Measurements from ENCODE around the gene FILIP1.

Gene FILIP1

GRCh38 chr6:75472885-75473284 is 20.7 kb downstream of the FILIP1 start:
- no peak for DNase-seq (ENCODE audit: low read depth)
- in situ Hi-C loops (cut with HindIII; ENCODE audit: low sequenced_read_pairs) = no loop called here
- H3K4me3 ChIP-seq (ENCODE audit: low read depth, low read length) = no peak overlapping the region
- no peak for TF ChIP-seq CTCF (IDR thresholded peaks at IDR 0.05; ENCODE audit: low read depth, low read length, missing control alignments)

GRCh38 chr6:75467966-75468365 is 25.6 kb downstream of the FILIP1 start:
- H3K4me3 ChIP-seq (ENCODE audit: low read depth, low read length) = no peak overlapping the region
- no peak for TF ChIP-seq CTCF (IDR thresholded peaks at IDR 0.05; ENCODE audit: low read depth, low read length, missing control alignments)
- in situ Hi-C loops (cut with HindIII; ENCODE audit: low sequenced_read_pairs) = no loop called here
- DNase-seq (ENCODE audit: low read depth) = no peak

- H3K4me3 ChIP-seq (ENCODE audit: low read depth, low read length) = no peak overlapping the region
- in situ Hi-C loops (cut with HindIII; ENCODE audit: low sequenced_read_pairs) = no loop called here
- no peak for DNase-seq (ENCODE audit: low read depth)
- no peak for TF ChIP-seq CTCF (IDR thresholded peaks at IDR 0.05; ENCODE audit: low read depth, low read length, missing control alignments)
Observed at GRCh38 chr6:75467284-75467683, 26.3 kb downstream of the FILIP1 start.

GRCh38 chr6:75466636-75467035 is 27.0 kb downstream of the FILIP1 start:
- no peak for TF ChIP-seq CTCF (IDR thresholded peaks at IDR 0.05; ENCODE audit: low read depth, low read length, missing control alignments)
- in situ Hi-C loops (cut with HindIII; ENCODE audit: low sequenced_read_pairs) = no loop called here
- no peak for DNase-seq (ENCODE audit: low read depth)
- no peak overlapping the region for H3K4me3 ChIP-seq (ENCODE audit: low read depth, low read length)

GRCh38 chr6:75463908-75464307 is 29.7 kb downstream of the FILIP1 start:
- no peak overlapping the region for H3K4me3 ChIP-seq (ENCODE audit: low read depth, low read length)
- TF ChIP-seq CTCF (IDR thresholded peaks at IDR 0.05; ENCODE audit: low read depth, low read length, missing control alignments) = no peak
- in situ Hi-C loops (cut with HindIII; ENCODE audit: low sequenced_read_pairs) = no loop called here
- DNase-seq (ENCODE audit: low read depth) = no peak

- in situ Hi-C loops (cut with HindIII; ENCODE audit: low sequenced_read_pairs) = no loop called here
- no peak for DNase-seq (ENCODE audit: low read depth)
- no peak for TF ChIP-seq CTCF (IDR thresholded peaks at IDR 0.05; ENCODE audit: low read depth, low read length, missing control alignments)
- H3K4me3 ChIP-seq (ENCODE audit: low read depth, low read length) = no peak overlapping the region
Observed at GRCh38 chr6:75463061-75463460, 30.5 kb downstream of the FILIP1 start.

GRCh38 chr6:75460681-75461080 is 32.9 kb downstream of the FILIP1 start:
- in situ Hi-C loops (cut with HindIII; ENCODE audit: low sequenced_read_pairs) = no loop called here
- H3K4me3 ChIP-seq (ENCODE audit: low read depth, low read length) = no peak overlapping the region
- no peak for TF ChIP-seq CTCF (IDR thresholded peaks at IDR 0.05; ENCODE audit: low read depth, low read length, missing control alignments)
- DNase-seq (ENCODE audit: low read depth) = no peak
